WTC11 (cell line): ENCODE data around the gene OSBPL6. TPM values are rescaled to one million over a fixed set of nuclear protein-coding genes. Genes with fewer than 3 reads are reported as not detected.

Experiments used
- ATAC-seq: fragments of 200-7000 bp; cut with Tn5 transposase; 2 replicates; pipeline ENCODE4 v1.10.0; 2021; ENCODE audit warnings: mild to moderate bottlenecking, moderate library complexity
- CTCF ChIA-PET: fragments of 300-600 bp; sonication (Branson Sonifier 250); formaldehyde crosslinking; loops from one replicate; lab custom pipeline; 2021; ENCODE audit warnings: antibody characterized with exemption; lab: Charles Lee
- POLR2A ChIA-PET: fragments of 350-600 bp; sonication (Branson Sonifier 250); formaldehyde crosslinking; loops from one replicate; lab custom pipeline; 2021; ENCODE audit warnings: antibody characterized with exemption; lab: Charles Lee
- DNase-seq: peaks from one replicate; pipeline ENCODE4 v3.0.0; 2021; ENCODE audit warnings: low spot score
- H3K27ac Mint-ChIP-seq: 2 replicates; pipeline ENCODE4 v1.8.0; 2021; ENCODE audit warnings: mixed read lengths
- H3K27me3 Mint-ChIP-seq: 2 replicates; pipeline ENCODE4 v1.8.0; 2021; ENCODE audit warnings: low read depth, mild to moderate bottlenecking, moderate library complexity, mixed read lengths
- H3K36me3 Mint-ChIP-seq: 2 replicates; pipeline ENCODE4 v1.8.0; 2021; ENCODE audit warnings: mixed read lengths
- H3K4me1 Mint-ChIP-seq: 2 replicates; pipeline ENCODE4 v1.8.0; 2022; ENCODE audit warnings: mixed read lengths
- H3K4me3 Mint-ChIP-seq: 2 replicates; pipeline ENCODE4 v1.8.0; 2021; ENCODE audit warnings: mild to moderate bottlenecking, moderate library complexity, mixed read lengths
- H3K9me3 Mint-ChIP-seq: 2 replicates; pipeline ENCODE4 v1.8.0; 2021; ENCODE audit warnings: mixed read lengths
- CDX4 ChIP-seq: fragments of 250-450 bp; sonication (Bioruptor Pico); IDR thresholded peaks from 2 replicates; pipeline ENCODE4 v1.9.0; 2021; ENCODE audit warnings: moderate library complexity, mild to moderate bottlenecking, inconsistent platforms, borderline replicate concordance
- CTCF ChIP-seq: fragments of 200-600 bp; IDR thresholded peaks from 2 replicates; pipeline ENCODE4 v1.8.0; 2022; ENCODE audit warnings: antibody characterized with exemption
- E2F4 ChIP-seq: sonication (generic); formaldehyde crosslinking; IDR thresholded peaks from 2 replicates; pipeline ENCODE4 v1.8.1; 2022; ENCODE audit warnings: low read depth, mild to moderate bottlenecking, moderate library complexity, missing genetic modification reagents, borderline replicate concordance
- ELF4 ChIP-seq: sonication (generic); formaldehyde crosslinking; IDR thresholded peaks from 2 replicates; pipeline ENCODE4 v1.8.1; 2022; ENCODE audit warnings: low read depth, mild to moderate bottlenecking, moderate library complexity, missing genetic modification reagents
- EMX1 ChIP-seq: fragments of 250-450 bp; sonication (Bioruptor Pico); IDR thresholded peaks from 2 replicates; pipeline ENCODE4 v1.8.0; 2021; ENCODE audit warnings: mild to moderate bottlenecking
- FOXP1 ChIP-seq: sonication (generic); formaldehyde crosslinking; IDR thresholded peaks from 2 replicates; pipeline ENCODE4 v1.8.0; 2022; ENCODE audit warnings: missing genetic modification reagents, mild to moderate bottlenecking, moderate library complexity, borderline replicate concordance
- GRHL2 ChIP-seq: fragments of 250-450 bp; sonication (Bioruptor Pico); IDR thresholded peaks from 2 replicates; pipeline ENCODE4 v1.8.0; 2022; ENCODE audit warnings: mild to moderate bottlenecking, moderate library complexity; ENCODE audit not compliant: insufficient replicate concordance, severe bottlenecking
- GTF2I ChIP-seq: fragments of 250-450 bp; sonication (Bioruptor Pico); conservative IDR thresholded peaks from 2 replicates; pipeline ENCODE4 v1.4.0; 2021; ENCODE audit warnings: mild to moderate bottlenecking
- KAT7 ChIP-seq: sonication (generic); formaldehyde crosslinking; IDR thresholded peaks from 2 replicates; pipeline ENCODE4 v1.8.1; 2023; ENCODE audit warnings: missing genetic modification reagents, mild to moderate bottlenecking, borderline replicate concordance
- MYBL2 ChIP-seq: sonication (generic); formaldehyde crosslinking; IDR thresholded peaks from 2 replicates; pipeline ENCODE4 v1.8.1; 2023; ENCODE audit warnings: mild to moderate bottlenecking, moderate library complexity, missing genetic modification reagents
- NFATC4 ChIP-seq: fragments of 250-450 bp; sonication (Bioruptor Pico); IDR thresholded peaks from 2 replicates; pipeline ENCODE4 v1.9.0; 2021; ENCODE audit warnings: mild to moderate bottlenecking
- NFYB ChIP-seq: sonication (generic); formaldehyde crosslinking; conservative IDR thresholded peaks from 2 replicates; pipeline ENCODE4 v1.8.0; 2022; ENCODE audit warnings: low read depth, missing genetic modification reagents
- NR2C2 ChIP-seq: sonication (generic); formaldehyde crosslinking; IDR thresholded peaks from 2 replicates; pipeline ENCODE4 v1.8.0; 2022; ENCODE audit warnings: mild to moderate bottlenecking, missing genetic modification reagents
- OVOL2 ChIP-seq: fragments of 250-450 bp; sonication (Bioruptor Pico); IDR thresholded peaks from 2 replicates; pipeline ENCODE4 v1.9.0; 2021; ENCODE audit warnings: mild to moderate bottlenecking, borderline replicate concordance
- SMAD3 ChIP-seq: sonication (generic); formaldehyde crosslinking; IDR thresholded peaks from 2 replicates; pipeline ENCODE4 v1.8.0; 2022; ENCODE audit warnings: missing genetic modification reagents, mild to moderate bottlenecking, borderline replicate concordance
- SMAD4 ChIP-seq: sonication (generic); formaldehyde crosslinking; IDR thresholded peaks from 2 replicates; pipeline ENCODE4 v1.8.0; 2022; ENCODE audit warnings: mild to moderate bottlenecking, missing genetic modification reagents
- SP1 ChIP-seq: sonication (generic); formaldehyde crosslinking; conservative IDR thresholded peaks from 2 replicates; pipeline ENCODE4 v1.8.1; 2022; ENCODE audit warnings: missing genetic modification reagents
- ZNF232 ChIP-seq: sonication (generic); formaldehyde crosslinking; IDR thresholded peaks from 2 replicates; pipeline ENCODE4 v1.8.0; 2022; ENCODE audit warnings: mild to moderate bottlenecking, missing genetic modification reagents
- ZNF396 ChIP-seq: fragments of 250-450 bp; sonication (Bioruptor Pico); IDR thresholded peaks from 2 replicates; pipeline ENCODE4 v1.8.0; 2021; ENCODE audit warnings: mild to moderate bottlenecking, moderate library complexity, borderline replicate concordance
- ZNF416 ChIP-seq: fragments of 250-450 bp; sonication (Bioruptor Pico); IDR thresholded peaks from 2 replicates; pipeline ENCODE4 v1.9.0; 2021; ENCODE audit warnings: mild to moderate bottlenecking, inconsistent platforms
- ZNF671 ChIP-seq: fragments of 250-450 bp; sonication (Bioruptor Pico); IDR thresholded peaks from 2 replicates; pipeline ENCODE4 v1.8.0; 2021; ENCODE audit warnings: mild to moderate bottlenecking
- total RNA-seq: library from RNA; stranded (reverse); gene quantifications from 3 replicates; pipeline ENCODE4 v1.2.3, GENCODE V29; 2021
- TF ChIP-seq, protein P1 (sequence below): sonication (generic); formaldehyde crosslinking; IDR thresholded peaks from 2 replicates; pipeline ENCODE4 v1.8.0; 2022; ENCODE audit warnings: mild to moderate bottlenecking, missing genetic modification reagents
- TF ChIP-seq, protein P2 (sequence below): sonication (generic); formaldehyde crosslinking; IDR thresholded peaks from 2 replicates; pipeline ENCODE4 v1.8.1; 2022; ENCODE audit warnings: mild to moderate bottlenecking, moderate library complexity, missing genetic modification reagents
- TF ChIP-seq, protein P3 (sequence below): sonication (generic); formaldehyde crosslinking; IDR thresholded peaks from 2 replicates; pipeline ENCODE4 v1.8.1; 2023; ENCODE audit warnings: mild to moderate bottlenecking, missing genetic modification reagents
- TF ChIP-seq, protein P4 (sequence below): sonication (generic); formaldehyde crosslinking; IDR thresholded peaks from 2 replicates; pipeline ENCODE4 v1.8.1; 2022; ENCODE audit warnings: missing genetic modification reagents, borderline replicate concordance

The OSBPL6 gene
- total RNA-seq, 1 experiment from 2014 or later, result 9.2 TPM

- DNase-seq, result no peak
- H3K27me3 Mint-ChIP-seq, result no peaks in the 10 kb centered on the region
- ChIA-PET POLR2A (no interaction called here), CTCF (no interaction called here)
- TF ChIP-seq FOXP1, result no peak
- TF ChIP-seq MYBL2 (CRISPR knock-in tag), result no peak
- TF ChIP-seq NFATC4 (CRISPR knock-in tag), result no peak
- TF ChIP-seq NFYB (CRISPR knock-in tag), result no peak
- TF ChIP-seq, protein P1, sequence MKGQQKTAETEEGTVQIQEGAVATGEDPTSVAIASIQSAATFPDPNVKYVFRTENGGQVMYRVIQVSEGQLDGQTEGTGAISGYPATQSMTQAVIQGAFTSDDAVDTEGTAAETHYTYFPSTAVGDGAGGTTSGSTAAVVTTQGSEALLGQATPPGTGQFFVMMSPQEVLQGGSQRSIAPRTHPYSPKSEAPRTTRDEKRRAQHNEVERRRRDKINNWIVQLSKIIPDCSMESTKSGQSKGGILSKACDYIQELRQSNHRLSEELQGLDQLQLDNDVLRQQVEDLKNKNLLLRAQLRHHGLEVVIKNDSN (CRISPR knock-in tag), result no peak
- TF ChIP-seq GTF2I (CRISPR knock-in tag), result no peak
- no peak for TF ChIP-seq ZNF232 (CRISPR knock-in tag)
- no peak for TF ChIP-seq E2F4 (CRISPR knock-in tag)
- TF ChIP-seq ZNF671 (CRISPR knock-in tag), result no peak
- TF ChIP-seq GRHL2 (CRISPR knock-in tag), result no peak
- TF ChIP-seq, protein P2, sequence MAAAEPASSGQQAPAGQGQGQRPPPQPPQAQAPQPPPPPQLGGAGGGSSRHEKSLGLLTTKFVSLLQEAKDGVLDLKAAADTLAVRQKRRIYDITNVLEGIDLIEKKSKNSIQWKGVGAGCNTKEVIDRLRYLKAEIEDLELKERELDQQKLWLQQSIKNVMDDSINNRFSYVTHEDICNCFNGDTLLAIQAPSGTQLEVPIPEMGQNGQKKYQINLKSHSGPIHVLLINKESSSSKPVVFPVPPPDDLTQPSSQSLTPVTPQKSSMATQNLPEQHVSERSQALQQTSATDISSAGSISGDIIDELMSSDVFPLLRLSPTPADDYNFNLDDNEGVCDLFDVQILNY (CRISPR knock-in tag), result no peak
- TF ChIP-seq, protein P3, sequence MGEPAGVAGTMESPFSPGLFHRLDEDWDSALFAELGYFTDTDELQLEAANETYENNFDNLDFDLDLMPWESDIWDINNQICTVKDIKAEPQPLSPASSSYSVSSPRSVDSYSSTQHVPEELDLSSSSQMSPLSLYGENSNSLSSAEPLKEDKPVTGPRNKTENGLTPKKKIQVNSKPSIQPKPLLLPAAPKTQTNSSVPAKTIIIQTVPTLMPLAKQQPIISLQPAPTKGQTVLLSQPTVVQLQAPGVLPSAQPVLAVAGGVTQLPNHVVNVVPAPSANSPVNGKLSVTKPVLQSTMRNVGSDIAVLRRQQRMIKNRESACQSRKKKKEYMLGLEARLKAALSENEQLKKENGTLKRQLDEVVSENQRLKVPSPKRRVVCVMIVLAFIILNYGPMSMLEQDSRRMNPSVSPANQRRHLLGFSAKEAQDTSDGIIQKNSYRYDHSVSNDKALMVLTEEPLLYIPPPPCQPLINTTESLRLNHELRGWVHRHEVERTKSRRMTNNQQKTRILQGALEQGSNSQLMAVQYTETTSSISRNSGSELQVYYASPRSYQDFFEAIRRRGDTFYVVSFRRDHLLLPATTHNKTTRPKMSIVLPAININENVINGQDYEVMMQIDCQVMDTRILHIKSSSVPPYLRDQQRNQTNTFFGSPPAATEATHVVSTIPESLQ (CRISPR knock-in tag), result no peak
- TF ChIP-seq SP1 (CRISPR knock-in tag), result no peak
- no peak for TF ChIP-seq NR2C2 (CRISPR knock-in tag)
- no peak for TF ChIP-seq SMAD4 (CRISPR knock-in tag)
- no peak for TF ChIP-seq OVOL2 (CRISPR knock-in tag)
- TF ChIP-seq SMAD3, result no peak
- peaks cover 19% of the 10 kb centered on the region for H3K9me3 Mint-ChIP-seq
- no peak overlapping the region for H3K4me3 Mint-ChIP-seq
- no peak for ATAC-seq
- peaks cover 13% of the 10 kb centered on the region for H3K36me3 Mint-ChIP-seq
- H3K4me1 Mint-ChIP-seq, result 0 out of 2 replicates have a peak, but pooled peaks cover 2% of the 10 kb centered on the region
- H3K27ac Mint-ChIP-seq, result no peak overlapping the region
Observed at GRCh38 chr2:178292586-178292985, 98.3 kb downstream of the OSBPL6 start.

DNA sequence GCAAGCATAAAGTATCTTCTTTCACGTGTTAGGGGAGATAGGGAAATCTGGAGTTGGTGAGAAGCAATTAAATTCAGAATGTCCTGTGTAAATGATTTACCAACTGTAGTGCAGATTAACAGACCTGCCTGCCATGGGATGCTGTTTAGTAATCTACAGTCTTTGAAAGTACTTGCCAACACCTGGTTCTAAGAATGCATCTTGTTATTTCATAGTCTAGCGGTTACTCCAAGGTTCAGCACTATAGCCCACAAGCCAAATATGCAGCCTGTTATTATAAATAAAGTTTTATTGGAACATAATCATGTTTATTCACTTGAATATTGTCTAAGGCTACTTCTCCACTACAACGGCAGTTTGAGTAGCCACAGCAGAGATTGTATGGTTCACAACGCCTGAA is 100.8 kb downstream of the OSBPL6 start:
- CTCF ChIA-PET, result no interaction called here
- Mint-ChIP-seq H3K4me1 (0 out of 2 replicates have a peak, but pooled peaks cover 2% of the 10 kb centered on the region), H3K27ac (no peak overlapping the region), H3K4me3 (no peak overlapping the region), H3K36me3 (peaks cover 8% of the 10 kb centered on the region), H3K9me3 (peaks cover 11% of the 10 kb centered on the region), H3K27me3 (no peaks in the 10 kb centered on the region)
- POLR2A ChIA-PET, result interaction anchor here (0.7 kb wide), 1 partner anchor 1740 kb away, joined by 3 read pairs; no protein-coding TSS in a partner anchor
- ATAC-seq (no peak), DNase-seq (no peak)
- TF ChIP-seq OVOL2 (CRISPR knock-in tag), result no peak
- no peak for TF ChIP-seq ZNF671 (CRISPR knock-in tag)
- TF ChIP-seq SMAD4 (CRISPR knock-in tag), result no peak
- TF ChIP-seq, protein P4, sequence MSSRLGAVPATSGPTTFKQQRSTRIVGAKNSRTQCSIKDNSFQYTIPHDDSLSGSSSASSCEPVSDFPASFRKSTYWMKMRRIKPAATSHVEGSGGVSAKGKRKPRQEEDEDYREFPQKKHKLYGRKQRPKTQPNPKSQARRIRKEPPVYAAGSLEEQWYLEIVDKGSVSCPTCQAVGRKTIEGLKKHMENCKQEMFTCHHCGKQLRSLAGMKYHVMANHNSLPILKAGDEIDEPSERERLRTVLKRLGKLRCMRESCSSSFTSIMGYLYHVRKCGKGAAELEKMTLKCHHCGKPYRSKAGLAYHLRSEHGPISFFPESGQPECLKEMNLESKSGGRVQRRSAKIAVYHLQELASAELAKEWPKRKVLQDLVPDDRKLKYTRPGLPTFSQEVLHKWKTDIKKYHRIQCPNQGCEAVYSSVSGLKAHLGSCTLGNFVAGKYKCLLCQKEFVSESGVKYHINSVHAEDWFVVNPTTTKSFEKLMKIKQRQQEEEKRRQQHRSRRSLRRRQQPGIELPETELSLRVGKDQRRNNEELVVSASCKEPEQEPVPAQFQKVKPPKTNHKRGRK (CRISPR knock-in tag), result no peak
- TF ChIP-seq ELF4, result no peak
- TF ChIP-seq, protein P3 (CRISPR knock-in tag), result no peak
- no peak for TF ChIP-seq CTCF
- no peak for TF ChIP-seq KAT7
- TF ChIP-seq EMX1 (CRISPR knock-in tag), result no peak
- no peak for TF ChIP-seq ZNF396 (CRISPR knock-in tag)
- no peak for TF ChIP-seq ZNF416 (CRISPR knock-in tag)
- no peak for TF ChIP-seq CDX4
- TF ChIP-seq GTF2I (CRISPR knock-in tag), result no peak
